Stomach (tissue), 9 donors: ENCODE data around the gene RCOR1. TPM values are rescaled to one million over a fixed set of nuclear protein-coding genes. Genes with fewer than 3 reads are reported as not detected.

ENCODE experiments used
- DNase-seq, 2 donors: peaks; one replicate each; pipeline versions ENCODE4 v3.0.0 to v3.0.0-alpha.2; 2013 to 2019
- H3K27ac ChIP-seq, 5 donors: fragments of 200-600 bp in 4 of 5; sonication (generic) in 4 of 5; one replicate each; pipeline ENCODE4 v1.5.1; 2013 to 2019; ENCODE audit warnings: mild to moderate bottlenecking in 1 of 5, moderate library complexity in 1 of 5
- H3K27me3 ChIP-seq, 3 donors: fragments of 200-600 bp; sonication (generic); one replicate each; pipeline ENCODE4 v1.5.1; 2017 to 2019; ENCODE audit warnings: mixed run types in 1 of 3
- H3K36me3 ChIP-seq, 4 donors: fragments of 200-600 bp; sonication (generic); 1 replicate in 3 of 4; 2 replicates in 1 of 4; pipeline ENCODE4 v1.5.1; 2016 to 2019
- H3K4me1 ChIP-seq, 4 donors: fragments of 200-600 bp; sonication (generic); one replicate each; pipeline ENCODE4 v1.5.1; 2016 to 2019
- H3K4me3 ChIP-seq, 4 donors: fragments of 200-600 bp; sonication (generic) in 3 of 4; one replicate each; pipeline ENCODE4 v1.5.1; 2016 to 2019; ENCODE audit warnings: mild to moderate bottlenecking in 1 of 4
- H3K9me3 ChIP-seq, 4 donors: fragments of 200-600 bp; sonication (generic); one replicate each; pipeline ENCODE4 v1.5.1; 2016 to 2019
- CTCF ChIP-seq, 7 experiments: fragments of 450-650 bp in 4 of 7; fragments of 200-600 bp in 3 of 7; sonication (generic) in 3 of 7; IDR thresholded peaks; one replicate each; pipeline ENCODE4 v1.5.1; 2016 to 2019; ENCODE audit warnings: antibody characterized with exemption in 7 of 7, control low read depth in 2 of 7, mild to moderate bottlenecking in 1 of 7
- EP300 ChIP-seq: sonication (generic); formaldehyde crosslinking; IDR thresholded peaks from one replicate; pipeline ENCODE4 v1.6.1; 2017; ENCODE audit warnings: antibody characterized with exemption
- POLR2A ChIP-seq, 4 donors: fragments of 450-650 bp; IDR thresholded peaks; one replicate each; pipeline ENCODE4 v1.6.1; 2016; ENCODE audit warnings: antibody characterized with exemption in 4 of 4, control low read depth in 2 of 4, mild to moderate bottlenecking in 1 of 4, moderate library complexity in 1 of 4
- POLR2AphosphoS5 ChIP-seq, 3 donors: sonication (generic); formaldehyde crosslinking; IDR thresholded peaks; one replicate each; pipeline ENCODE4 v1.6.1; 2016; ENCODE audit warnings: antibody characterized with exemption in 3 of 3
- WGBS, 5 donors: extraction: QIAGEN DNeasy Blood & Tissue Kit in 3 of 5; methylation state at CpG; one replicate each; pipeline versions ENCODE4 v1.1.5 to v1.1.7; 2013 to 2018; 5-methylcytosine and 5-hydroxymethylcytosine counted together
- intact Hi-C: fragments of 100-400 bp; cut with DNase I; formaldehyde crosslinking; loops from one replicate; pipeline ENCODE4 v1.15.1; 2023; ENCODE audit warnings: low total_unique reads
- polyA plus RNA-seq, 3 donors: library from polyadenylated mRNA; stranded (reverse); fragments of 200-250 nt; gene quantifications; one replicate each; pipeline ENCODE4 v1.2.3, GENCODE V29; 2013
- total RNA-seq, 5 donors: library from RNA; depleted of rRNA; stranded (reverse); fragments of >200 nt; gene quantifications; one replicate each; pipeline versions ENCODE4 v1.1.0 to v1.2.3, GENCODE V29; 2014 to 2016
- donor health status: healthy with polysubstance abuse.
- donor health status: Bipolar disorder and iron deficiency.
- donor health status: healthy.

RCOR1 gene
- total and polyA plus RNA-seq, 8 donors: 4.9 to 60.7 (median 8.3) TPM

- no peaks in the 10 kb centered on the region for H3K27me3 ChIP-seq
- no peaks in the 10 kb centered on the region for H3K9me3 ChIP-seq
- H3K4me1 ChIP-seq: peaks cover 0 to 91% (median 51%) of the 10 kb centered on the region in 4 donors
- TF ChIP-seq CTCF (IDR thresholded peaks at IDR 0.05) (no peak), POLR2A (IDR thresholded peaks at IDR 0.05) (no peak), EP300 (no peak), POLR2AphosphoS5 (IDR thresholded peaks at IDR 0.05) (peak in 1 of 3 donors; percentile 28)
- intact Hi-C loops: no loop called here
- peak overlapping the region in 2 of 5 donors; percentile 22 to 32 for H3K27ac ChIP-seq
- 46 to 70% (median 66%) methylated on average over 11 of the region's 11 CpGs for WGBS, 5 donors
- DNase-seq: peak; percentile 49 to 55
- no peaks in the 10 kb centered on the region for H3K36me3 ChIP-seq
- H3K4me3 ChIP-seq: no peak overlapping the region
Measured at GRCh38 chr14:102690509-102691286, 98.2 kb downstream of the RCOR1 start.

GRCh38 chr14:102691763-102692162, 99.3 kb downstream of the RCOR1 start:
- H3K9me3 ChIP-seq: no peaks in the 10 kb centered on the region
- intact Hi-C loops: no loop called here
- H3K27me3 ChIP-seq: no peaks in the 10 kb centered on the region
- no peaks in the 10 kb centered on the region for H3K36me3 ChIP-seq
- 24 to 35% (median 27%) methylated on average over 2 of the region's 2 CpGs for WGBS, 5 donors
- H3K27ac ChIP-seq: no peak overlapping the region
- peak in 1 of 2 donors; percentile 61 for DNase-seq
- TF ChIP-seq POLR2AphosphoS5 (IDR thresholded peaks at IDR 0.05) (no peak), POLR2A (IDR thresholded peaks at IDR 0.05) (no peak), CTCF (IDR thresholded peaks at IDR 0.05) (no peak), EP300 (no peak)
- peaks cover 2 to 93% (median 56%) of the 10 kb centered on the region in 4 donors for H3K4me1 ChIP-seq
- H3K4me3 ChIP-seq: no peak overlapping the region

DNA sequence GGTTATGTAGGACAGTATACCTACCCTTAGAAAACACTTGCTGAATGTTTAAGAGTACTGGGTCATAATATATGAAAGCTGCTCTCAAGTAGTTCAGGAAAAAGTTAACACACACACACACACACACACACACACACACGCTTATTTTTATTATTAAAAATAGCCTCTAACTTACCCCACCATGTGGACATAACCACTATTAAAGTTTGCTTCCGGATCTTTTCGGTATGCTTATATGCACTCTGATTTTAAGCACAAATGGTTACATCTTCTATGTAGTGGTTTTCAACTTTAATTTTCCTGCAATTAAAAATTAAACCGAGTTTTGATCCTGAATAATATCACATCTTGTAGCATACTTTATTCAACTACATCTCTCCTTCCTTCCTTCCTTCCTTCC, 99.9 kb downstream of the RCOR1 start:
- intact Hi-C loops: no loop called here
- Histone ChIP-seq H3K4me3 (no peak overlapping the region), H3K9me3 (no peaks in the 10 kb centered on the region), H3K27me3 (no peaks in the 10 kb centered on the region), H3K36me3 (no peaks in the 10 kb centered on the region), H3K27ac (no peak overlapping the region), H3K4me1 (peaks cover 5 to 95% (median 60%) of the 10 kb centered on the region in 4 donors)
- no peak for DNase-seq
- WGBS, 5 donors: 51 to 63% (median 60%) methylated on average over 4 of the region's 4 CpGs
- TF ChIP-seq EP300 (no peak), POLR2A (IDR thresholded peaks at IDR 0.05) (no peak), CTCF (IDR thresholded peaks at IDR 0.05) (no peak), POLR2AphosphoS5 (IDR thresholded peaks at IDR 0.05) (no peak)

GRCh38 chr14:102693006-102693755, 100.7 kb downstream of the RCOR1 start:
- DNase-seq: peak in 1 of 2 donors; percentile 41
- intact Hi-C loops: no loop called here
- H3K27me3 ChIP-seq: no peaks in the 10 kb centered on the region
- H3K4me1 ChIP-seq: peaks cover 5 to 99% (median 61%) of the 10 kb centered on the region in 4 donors
- no peak for TF ChIP-seq EP300
- no peak for TF ChIP-seq CTCF (IDR thresholded peaks at IDR 0.05)
- no peak for TF ChIP-seq POLR2A (IDR thresholded peaks at IDR 0.05)
- TF ChIP-seq POLR2AphosphoS5 (IDR thresholded peaks at IDR 0.05): no peak
- H3K9me3 ChIP-seq: no peaks in the 10 kb centered on the region
- no peaks in the 10 kb centered on the region for H3K36me3 ChIP-seq
- no peak overlapping the region for H3K4me3 ChIP-seq
- peak overlapping the region in 2 of 5 donors; percentile 2 for H3K27ac ChIP-seq
- WGBS, 5 donors: 63 to 77% (median 70%) methylated on average over 4 of the region's 4 CpGs
